Ovary (tissue), 9 donors: ENCODE data around the gene MVD. TPM values are rescaled to one million over a fixed set of nuclear protein-coding genes. Genes with fewer than 3 reads are reported as not detected.

Experiments
- DNase-seq, 5 donors: peaks; one replicate each; pipeline ENCODE4 v3.0.0-alpha.2; 2019 to 2020
- H3K27ac ChIP-seq, 2 donors: fragments of 200-600 bp; one replicate each; pipeline versions ENCODE4 v1.5.1 to v1.8.0; 2019 to 2022
- H3K27me3 ChIP-seq: fragments of 200-600 bp; one replicate; pipeline ENCODE4 v1.8.0; 2022
- H3K36me3 ChIP-seq: fragments of 200-600 bp; sonication (generic); one replicate; pipeline ENCODE4 v1.5.1; 2019
- H3K4me1 ChIP-seq: one replicate; pipeline ENCODE4 v1.8.1; 2013; ENCODE audit warnings: mild to moderate bottlenecking, moderate library complexity; ENCODE audit not compliant: insufficient read depth
- H3K4me3 ChIP-seq: fragments of 200-600 bp; sonication (generic); one replicate; pipeline ENCODE4 v1.5.1; 2017
- H3K9me3 ChIP-seq, 2 donors: fragments of 200-600 bp in 1 of 2; sonication (generic) in 1 of 2; one replicate each; pipeline versions ENCODE4 v1.5.1 to v1.8.1; 2013 to 2019; ENCODE audit warnings: mild to moderate bottlenecking in 1 of 2, moderate library complexity in 1 of 2
- CTCF ChIP-seq, 3 donors: fragments of 450-650 bp in 2 of 3; fragments of 200-600 bp in 1 of 3; IDR thresholded peaks; one replicate each; pipeline versions ENCODE4 v1.5.1 to v1.8.0; 2016 to 2022; ENCODE audit warnings: antibody characterized with exemption in 3 of 3, mild to moderate bottlenecking in 1 of 3
- EP300 ChIP-seq: sonication (generic); formaldehyde crosslinking; IDR thresholded peaks from one replicate; pipeline ENCODE4 v1.6.1; 2017; ENCODE audit warnings: antibody characterized with exemption
- POLR2A ChIP-seq: fragments of 450-650 bp; IDR thresholded peaks from one replicate; pipeline ENCODE4 v1.6.1; 2017; ENCODE audit warnings: antibody characterized with exemption, mild to moderate bottlenecking, moderate library complexity
- WGBS, 3 donors: extraction: QIAGEN DNeasy Blood & Tissue Kit in 1 of 3; methylation state at CpG; one replicate each; pipeline versions ENCODE4 v1.1.5 to v1.1.7; 2013 to 2017; 5-methylcytosine and 5-hydroxymethylcytosine counted together
- intact Hi-C, 4 donors: fragments of 100-400 bp; cut with DNase I; formaldehyde crosslinking; loops; one replicate each; pipeline versions ENCODE4 v1.11.0 to v1.15.1; 2022 to 2023
- polyA plus RNA-seq, 2 donors: library from polyadenylated mRNA; stranded (reverse); fragments of 200-250 nt in 1 of 2; fragments of 350-450 nt in 1 of 2; fragmentation: Illumina TruSeq in 1 of 2; extraction: RNeasy Lipid Tissue Mini Kit (QIAGEN cat#74804) in 1 of 2; gene quantifications; one replicate each; pipeline ENCODE4 v1.2.3, GENCODE V29; 2013 to 2014
- total RNA-seq, 7 donors: library from RNA; depleted of rRNA in 2 of 7; stranded (reverse); fragments of >200 nt in 2 of 7; fragmentation: NEBNext Ultra II Directional in 3 of 7; extraction: Animal tissue kit (Norgen Biotek cat#: 25700) in 3 of 7; gene quantifications; one replicate each; pipeline versions ENCODE4 v1.1.0 to v1.2.4, GENCODE V29; 2016 to 2023
- donor health status: DM: no; HTN: no; CAD: no; lungs with moderate emphysema.
- donor health status: DM: no; HTN: no; CAD: no.
- donor health status: Bipolar disorder and iron deficiency.
- donor health status: DM: yes; HTN: yes; CAD: no.
- donor health status: DM: no; HTN: no; CAD: no.
- donor health status: DM: yes; HTN: yes; CAD: no.

The MVD gene
- total and polyA plus RNA-seq, 9 donors = 9.1 to 135 (median 20.9) TPM

GRCh38 chr16:88685156-88686061 is 22.5 kb upstream of the MVD start:
- 3 to 5% (median 4%) methylated on average over 28 to 33 of the region's 33 CpGs for WGBS, 3 donors
- Histone ChIP-seq H3K4me1 (peaks cover 2% of the 10 kb centered on the region), H3K27ac (no peak overlapping the region), H3K27me3 (peaks cover 3% of the 10 kb centered on the region), H3K9me3 (no peaks in the 10 kb centered on the region), H3K4me3 (no peak overlapping the region), H3K36me3 (no peaks in the 10 kb centered on the region)
- DNase-seq = peak in 1 of 5 donors; percentile 28
- no peak for TF ChIP-seq CTCF (IDR thresholded peaks at IDR 0.05)
- no peak for TF ChIP-seq EP300
- no peak for TF ChIP-seq POLR2A
- intact Hi-C loops = no loop called here

- H3K4me1 ChIP-seq = peaks cover 2% of the 10 kb centered on the region
- no peaks in the 10 kb centered on the region for H3K9me3 ChIP-seq
- 56 to 62% (median 60%) methylated on average over 15 of the region's 15 CpGs for WGBS, 3 donors
- H3K4me3 ChIP-seq = no peak overlapping the region
- peak in 1 of 5 donors; percentile 26 for DNase-seq
- intact Hi-C loops = no loop called here
- no peak overlapping the region for H3K27ac ChIP-seq
- no peak for TF ChIP-seq POLR2A
- TF ChIP-seq CTCF (IDR thresholded peaks at IDR 0.05) = no peak
- no peak for TF ChIP-seq EP300
- H3K27me3 ChIP-seq = peaks cover 3% of the 10 kb centered on the region
- H3K36me3 ChIP-seq = no peaks in the 10 kb centered on the region
Measured at GRCh38 chr16:88684569-88685155, 21.8 kb upstream of the MVD start.

GRCh38 chr16:88681709-88682451 is 19.0 kb upstream of the MVD start:
- Histone ChIP-seq H3K4me1 (peaks cover 2% of the 10 kb centered on the region), H3K36me3 (no peaks in the 10 kb centered on the region), H3K9me3 (no peaks in the 10 kb centered on the region), H3K4me3 (no peak overlapping the region), H3K27ac (no peak overlapping the region), H3K27me3 (peaks cover 3% of the 10 kb centered on the region)
- DNase-seq = no peak
- WGBS, 3 donors = 10 to 22% (median 15%) methylated on average over 21 of the region's 21 CpGs
- TF ChIP-seq EP300 (no peak), POLR2A (no peak)
- intact Hi-C loops = no loop called here

- Histone ChIP-seq H3K4me1 (no peaks in the 10 kb centered on the region), H3K27ac (no peak overlapping the region), H3K9me3 (no peaks in the 10 kb centered on the region), H3K27me3 (peaks cover 3% of the 10 kb centered on the region), H3K4me3 (no peak overlapping the region), H3K36me3 (no peaks in the 10 kb centered on the region)
- TF ChIP-seq EP300 (no peak), CTCF (IDR thresholded peaks at IDR 0.05) (no peak), POLR2A (no peak)
- DNase-seq = no peak
- intact Hi-C loops = no loop called here
- WGBS, 3 donors = 24 to 41% (median 25%) methylated on average over 27 to 31 of the region's 31 CpGs
Measured at GRCh38 chr16:88681084-88681680, 18.3 kb upstream of the MVD start.
